Naive thymus-derived CD8-positive, alpha-beta T cell (primary cell): ENCODE data around the gene ENC1. TPM values are rescaled to one million over a fixed set of nuclear protein-coding genes. Genes with fewer than 3 reads are reported as not detected.
A peak's percentile ranks its signal among the peaks of the same experiment; 100 is the strongest.

ENCODE experiments used
- ATAC-seq, 2 donors: fragments of 150-1000 bp; cut with Tn5 transposase in 1 of 2; sonication (Bioruptor Pico), chemical (Tn5 transposase) in 1 of 2; 1 replicate in 1 of 2; 2 replicates in 1 of 2; pipeline ENCODE4 v1.10.0; 2021; ENCODE audit warnings: mild to moderate bottlenecking in 2 of 2, moderate library complexity in 2 of 2
- POLR2A ChIA-PET: fragments of 350-600 bp; sonication (Branson Sonifier 250); formaldehyde crosslinking; loops from one replicate; lab custom pipeline; 2021; ENCODE audit warnings: antibody characterized with exemption; lab: Charles Lee
- DNase-seq, 10 donors: peaks; one replicate each; pipeline versions ENCODE4 v3.0.0 to v3.0.0-alpha.2; 2020 to 2022
- H3K27ac Mint-ChIP-seq, 10 donors: one replicate each; pipeline ENCODE4 v1.8.0; 2020 to 2022; ENCODE audit warnings: mild to moderate bottlenecking in 10 of 10, mixed read lengths in 10 of 10, moderate library complexity in 4 of 10, inconsistent platforms in 1 of 10
- H3K27me3 Mint-ChIP-seq, 5 donors: one replicate each; pipeline ENCODE4 v1.8.0; 2021 to 2022; ENCODE audit warnings: mixed read lengths in 5 of 5
- H3K36me3 Mint-ChIP-seq, 3 donors: one replicate each; pipeline ENCODE4 v1.8.0; 2020 to 2022; ENCODE audit warnings: mixed read lengths in 3 of 3, mild to moderate bottlenecking in 2 of 3, inconsistent platforms in 1 of 3
- H3K4me1 Mint-ChIP-seq, 4 donors: one replicate each; pipeline ENCODE4 v1.8.0; 2021 to 2022; ENCODE audit warnings: mixed read lengths in 4 of 4
- H3K4me3 Mint-ChIP-seq, 10 donors: one replicate each; pipeline ENCODE4 v1.8.0; 2020 to 2022; ENCODE audit warnings: mild to moderate bottlenecking in 10 of 10, mixed read lengths in 10 of 10, moderate library complexity in 6 of 10, inconsistent platforms in 1 of 10
- H3K9me3 Mint-ChIP-seq, 9 donors: one replicate each; pipeline ENCODE4 v1.8.0; 2020 to 2022; ENCODE audit warnings: mixed read lengths in 9 of 9, mild to moderate bottlenecking in 3 of 9, inconsistent platforms in 1 of 9, moderate library complexity in 1 of 9
- polyA plus RNA-seq, 3 donors: library from polyadenylated mRNA; unstranded; fragments of 300-500 nt; fragmentation: Illumina TruSeq; gene quantifications; one replicate each; pipeline ENCODE4 v1.2.3, GENCODE V29; 2021
- total RNA-seq, 8 experiments: library from RNA in 2 of 8; stranded (reverse) in 2 of 8; gene quantifications; one replicate each; pipeline ENCODE4 v1.2.3 and lab custom pipeline; 2021 to 2026

Gene ENC1
- total and polyA plus RNA-seq, 5 experiments from 2014 or later, result 0.05 to 6.4 (median 0.78) TPM; not detected in 1

DNA sequence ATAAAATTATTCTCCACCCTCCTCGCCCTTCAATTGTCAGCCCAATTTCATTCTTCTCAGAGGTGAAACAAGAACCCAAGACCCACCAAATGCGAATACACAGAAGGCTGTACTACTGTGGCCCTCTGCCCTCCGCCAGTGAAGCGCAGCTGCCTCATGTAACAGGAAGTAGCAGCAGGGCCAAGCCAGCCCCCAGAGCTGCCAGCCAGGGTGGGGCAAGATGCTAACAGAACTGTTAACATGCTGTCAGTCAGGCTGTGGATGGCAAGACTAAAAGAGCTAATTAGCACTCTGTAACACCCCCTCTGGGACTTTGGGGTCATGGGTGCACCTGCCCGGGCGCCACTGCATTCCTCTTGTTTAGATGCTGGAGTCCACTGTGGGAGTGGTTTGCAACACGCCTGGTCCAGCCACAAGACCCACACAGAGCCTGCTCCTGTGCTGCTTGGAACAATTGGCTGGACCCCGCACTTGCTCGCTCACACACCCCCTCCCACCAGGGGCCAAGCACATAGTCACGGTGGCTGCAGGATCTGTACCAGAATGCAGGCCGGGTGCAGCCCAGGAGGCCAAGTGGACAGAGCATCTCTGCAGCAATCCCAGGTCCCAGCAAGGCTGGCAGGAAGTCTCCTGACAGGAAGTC lies 30.0 kb upstream of the ENC1 start:
- Mint-ChIP-seq H3K4me1 (no peaks in the 10 kb centered on the region), H3K27ac (no peak overlapping the region), H3K27me3 (peaks cover 4 to 16% (median 9%) of the 10 kb centered on the region in 5 donors), H3K4me3 (no peak overlapping the region), H3K36me3 (no peaks in the 10 kb centered on the region), H3K9me3 (peaks cover 0 to 4% (median 0%) of the 10 kb centered on the region in 9 donors)
- POLR2A ChIA-PET, result no interaction called here
- DNase-seq, result no peak
- ATAC-seq, result no peak

DNA sequence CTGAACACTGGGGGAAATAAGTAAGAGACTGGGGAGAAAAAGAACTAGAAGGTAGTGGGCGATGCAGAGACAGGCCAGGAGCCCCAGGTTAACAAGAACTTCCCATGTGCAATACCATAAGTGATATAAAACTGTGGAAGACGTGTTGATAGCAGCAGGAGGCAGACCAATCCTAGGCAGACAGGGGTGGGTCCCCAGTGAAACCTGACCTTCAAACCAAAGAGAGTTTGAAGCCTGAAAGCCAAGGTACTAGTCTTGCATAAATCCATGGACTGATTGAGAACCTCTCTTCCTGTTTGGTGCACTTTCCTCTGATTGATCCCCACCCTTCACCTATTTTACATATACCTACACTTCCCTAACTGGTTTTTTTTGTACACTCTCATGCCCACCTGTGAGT lies 29.3 kb upstream of the ENC1 start:
- H3K27ac Mint-ChIP-seq, result no peak overlapping the region
- H3K27me3 Mint-ChIP-seq, result peaks cover 8 to 14% (median 9%) of the 10 kb centered on the region in 5 donors
- no peak for ATAC-seq
- H3K9me3 Mint-ChIP-seq, result peaks cover 0 to 4% (median 0%) of the 10 kb centered on the region in 9 donors
- POLR2A ChIA-PET, result no interaction called here
- H3K4me3 Mint-ChIP-seq, result no peak overlapping the region
- no peaks in the 10 kb centered on the region for H3K4me1 Mint-ChIP-seq
- H3K36me3 Mint-ChIP-seq, result no peaks in the 10 kb centered on the region
- no peak for DNase-seq

DNA sequence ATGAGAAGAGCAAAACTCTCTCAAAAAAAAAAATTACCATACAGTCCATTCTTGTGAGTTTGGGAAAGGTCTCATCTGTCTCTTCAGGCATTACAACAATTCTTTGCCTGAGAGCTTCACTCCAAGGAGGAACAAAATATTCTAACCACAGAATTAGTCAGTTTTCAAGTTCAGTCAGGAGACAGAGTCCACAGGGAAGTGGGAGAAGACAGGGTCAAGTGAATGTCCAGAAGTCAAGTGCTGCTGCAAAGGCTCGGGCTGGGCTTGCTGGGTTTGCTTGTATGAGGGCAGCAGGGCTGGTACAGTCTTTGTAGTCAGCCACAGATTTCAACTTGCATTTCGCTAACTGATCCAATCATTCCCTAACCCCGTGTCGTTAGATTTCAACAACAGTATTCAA lies 26.9 kb upstream of the ENC1 start:
- Mint-ChIP-seq H3K27ac (no peak overlapping the region), H3K36me3 (no peaks in the 10 kb centered on the region), H3K27me3 (peaks cover 8 to 16% (median 13%) of the 10 kb centered on the region in 5 donors), H3K9me3 (peaks cover 0 to 4% (median 0%) of the 10 kb centered on the region in 9 donors), H3K4me3 (no peak overlapping the region), H3K4me1 (no peaks in the 10 kb centered on the region)
- no peak for DNase-seq
- ATAC-seq, result no peak
- POLR2A ChIA-PET, result no interaction called here

DNA sequence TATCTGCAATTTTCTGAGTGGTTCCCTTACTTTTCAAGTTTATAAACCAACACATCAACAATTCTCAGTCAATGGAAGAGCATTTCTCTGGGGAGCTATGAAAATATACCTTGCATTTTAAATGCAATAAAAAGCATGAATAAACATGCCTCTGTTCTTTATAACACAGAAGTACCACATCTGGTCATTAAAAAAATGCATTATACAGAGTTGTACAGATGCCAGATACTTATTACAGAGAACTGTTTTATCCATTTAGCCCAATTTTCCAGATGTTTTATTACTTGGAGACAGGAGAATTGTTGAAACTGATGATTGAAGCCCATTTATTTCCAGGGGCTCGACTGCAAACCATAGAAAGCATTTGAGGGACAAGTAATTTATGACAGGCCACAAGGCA lies 25.3 kb upstream of the ENC1 start:
- Mint-ChIP-seq H3K4me3 (no peak overlapping the region), H3K27me3 (peaks cover 7 to 21% (median 12%) of the 10 kb centered on the region in 5 donors), H3K27ac (no peak overlapping the region), H3K36me3 (no peaks in the 10 kb centered on the region), H3K9me3 (peaks cover 0 to 4% (median 0%) of the 10 kb centered on the region in 9 donors), H3K4me1 (no peaks in the 10 kb centered on the region)
- ATAC-seq (no peak), DNase-seq (no peak)
- POLR2A ChIA-PET, result no interaction called here

DNA sequence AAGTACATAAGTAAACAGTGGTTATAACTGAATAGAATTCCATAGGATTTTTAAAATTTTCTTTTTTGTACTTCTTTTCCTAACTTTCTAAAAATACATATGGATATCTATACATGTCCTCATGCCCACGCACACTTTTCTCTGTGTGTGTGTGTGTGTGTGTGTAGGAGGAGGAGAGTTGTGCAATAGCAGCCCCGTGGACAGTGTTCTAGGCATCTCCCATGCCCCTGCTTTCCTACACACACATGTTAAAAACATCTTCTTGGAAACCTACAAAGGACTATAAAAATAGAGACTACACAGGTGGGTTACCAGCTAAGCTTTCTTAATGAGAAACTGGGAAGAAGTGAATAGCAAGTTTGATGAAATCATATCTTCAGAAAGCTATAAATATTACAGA lies 24.7 kb upstream of the ENC1 start:
- Mint-ChIP-seq H3K9me3 (peaks cover 0 to 4% (median 0%) of the 10 kb centered on the region in 9 donors), H3K36me3 (no peaks in the 10 kb centered on the region), H3K4me3 (no peak overlapping the region), H3K27ac (no peak overlapping the region), H3K27me3 (peaks cover 10 to 26% (median 14%) of the 10 kb centered on the region in 5 donors), H3K4me1 (no peaks in the 10 kb centered on the region)
- POLR2A ChIA-PET, result no interaction called here
- ATAC-seq, result no peak
- no peak for DNase-seq

DNA sequence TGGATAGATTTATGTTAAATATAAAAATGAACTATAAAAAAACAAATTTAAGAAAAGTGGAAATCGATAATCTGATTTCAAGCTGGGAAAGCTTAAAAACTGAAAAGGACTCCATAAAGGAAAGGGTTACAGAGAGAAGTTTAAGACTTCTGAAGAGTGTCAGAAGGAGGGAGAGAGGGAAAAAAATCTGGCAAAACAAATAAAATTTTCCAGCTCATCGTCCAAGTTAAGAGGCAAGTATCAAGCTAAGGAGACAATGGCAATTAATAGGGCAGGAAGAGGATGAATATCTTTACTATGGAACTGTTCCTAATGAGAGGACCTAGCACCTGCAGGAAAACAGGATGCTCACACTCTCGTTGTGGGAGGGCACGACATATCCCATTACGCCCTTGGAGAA lies 24.0 kb upstream of the ENC1 start:
- DNase-seq, result no peak
- Mint-ChIP-seq H3K4me3 (no peak overlapping the region), H3K9me3 (peaks cover 0 to 2% (median 0%) of the 10 kb centered on the region in 9 donors), H3K4me1 (no peaks in the 10 kb centered on the region), H3K27ac (no peak overlapping the region), H3K27me3 (peaks cover 9 to 33% (median 13%) of the 10 kb centered on the region in 5 donors), H3K36me3 (no peaks in the 10 kb centered on the region)
- POLR2A ChIA-PET, result no interaction called here
- no peak for ATAC-seq

DNA sequence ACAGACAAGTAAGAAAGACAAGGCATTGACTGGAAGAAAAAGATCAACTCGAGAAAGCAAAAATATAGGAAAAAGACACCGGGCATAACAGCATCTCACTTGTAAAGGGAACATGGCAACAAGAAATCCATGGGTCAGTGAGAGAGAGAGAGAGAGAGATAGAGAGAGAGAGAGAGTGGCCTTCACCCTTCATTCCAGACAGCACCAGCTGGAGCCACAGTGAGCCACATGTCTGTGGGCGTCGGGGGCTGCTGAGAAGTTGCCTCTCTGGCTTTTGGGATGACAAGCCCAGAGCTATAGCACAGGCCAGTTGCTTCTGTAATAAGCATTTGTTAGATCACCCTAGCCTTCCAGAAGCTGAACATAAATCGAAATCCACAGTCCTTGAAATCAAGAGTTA lies 20.3 kb upstream of the ENC1 start:
- POLR2A ChIA-PET, result no interaction called here
- H3K36me3 Mint-ChIP-seq, result no peaks in the 10 kb centered on the region
- no peaks in the 10 kb centered on the region for H3K4me1 Mint-ChIP-seq
- peaks cover 10 to 53% (median 23%) of the 10 kb centered on the region in 5 donors for H3K27me3 Mint-ChIP-seq
- H3K27ac Mint-ChIP-seq, result no peak overlapping the region
- H3K4me3 Mint-ChIP-seq, result no peak overlapping the region
- no peak for DNase-seq
- ATAC-seq, result no peak
- H3K9me3 Mint-ChIP-seq, result no peaks in the 10 kb centered on the region

DNA sequence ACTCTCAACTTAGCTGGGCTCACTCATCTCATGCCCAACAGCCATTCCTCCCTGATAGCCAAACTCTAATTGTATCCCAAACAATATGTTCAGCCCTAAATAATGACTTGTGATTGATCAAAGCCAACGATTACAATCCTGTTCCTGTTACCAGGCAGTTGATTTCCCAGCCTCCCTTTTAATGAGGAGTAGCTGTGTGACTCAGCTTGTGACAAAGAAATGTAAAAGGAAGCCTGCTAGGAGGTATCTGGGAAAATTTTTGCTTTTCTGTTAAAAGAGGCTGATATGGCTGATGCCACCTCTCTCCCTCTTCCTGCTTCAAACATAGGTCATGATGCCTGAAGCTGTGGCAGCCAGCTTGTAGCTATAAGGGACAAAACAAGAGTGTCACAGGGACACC lies 19.6 kb upstream of the ENC1 start:
- H3K4me3 Mint-ChIP-seq, result no peak overlapping the region
- no peaks in the 10 kb centered on the region for H3K36me3 Mint-ChIP-seq
- no peaks in the 10 kb centered on the region for H3K4me1 Mint-ChIP-seq
- H3K27ac Mint-ChIP-seq, result no peak overlapping the region
- H3K27me3 Mint-ChIP-seq, result peaks cover 10 to 53% (median 23%) of the 10 kb centered on the region in 5 donors
- DNase-seq (no peak), ATAC-seq (no peak)
- H3K9me3 Mint-ChIP-seq, result no peaks in the 10 kb centered on the region
- POLR2A ChIA-PET, result no interaction called here

DNA sequence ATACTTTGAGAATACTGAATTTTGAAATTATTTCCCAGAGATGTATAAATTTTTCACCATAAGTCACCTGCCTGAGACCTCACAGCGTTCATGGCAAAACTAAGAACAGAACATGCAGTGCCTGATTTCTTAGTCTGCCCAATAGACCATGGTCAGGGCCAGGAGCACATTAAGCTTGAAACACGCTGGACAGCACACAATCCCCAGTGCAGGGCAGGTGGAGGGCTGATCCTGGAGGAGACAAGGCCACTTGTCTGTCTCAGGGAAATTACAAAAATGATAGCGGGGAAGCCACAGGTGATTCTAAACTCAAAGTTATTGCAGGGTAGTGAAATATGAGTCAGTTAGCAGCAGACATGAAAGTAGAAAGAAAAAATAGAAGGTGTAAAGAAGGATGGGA lies 18.6 kb upstream of the ENC1 start:
- H3K9me3 Mint-ChIP-seq, result no peaks in the 10 kb centered on the region
- ATAC-seq, result no peak
- H3K4me1 Mint-ChIP-seq, result no peaks in the 10 kb centered on the region
- H3K36me3 Mint-ChIP-seq, result no peaks in the 10 kb centered on the region
- peaks cover 10 to 53% (median 20%) of the 10 kb centered on the region in 5 donors for H3K27me3 Mint-ChIP-seq
- peak overlapping the region in 1 of 10 donors; percentile 81 for H3K27ac Mint-ChIP-seq
- H3K4me3 Mint-ChIP-seq, result no peak overlapping the region
- POLR2A ChIA-PET, result no interaction called here
- no peak for DNase-seq

DNA sequence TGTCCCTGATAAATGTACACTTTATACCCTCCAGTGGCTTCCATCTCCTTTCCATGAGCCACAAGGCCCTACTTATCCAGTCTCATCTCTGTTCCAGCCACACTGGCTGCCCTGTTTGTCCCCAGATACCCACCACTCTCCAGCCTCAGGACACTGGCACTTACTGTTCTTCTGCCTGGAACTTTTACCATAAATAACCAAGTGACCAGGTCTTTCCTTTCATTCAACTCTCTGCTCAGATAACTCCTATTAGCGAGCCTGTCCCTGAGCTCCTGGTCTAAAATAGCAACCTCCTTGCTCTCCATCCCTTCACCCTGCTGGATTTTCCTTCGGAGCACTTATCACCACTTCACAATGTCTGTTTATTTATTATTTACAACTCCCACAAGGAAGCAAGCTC lies 16.6 kb upstream of the ENC1 start:
- POLR2A ChIA-PET, result no interaction called here

DNA sequence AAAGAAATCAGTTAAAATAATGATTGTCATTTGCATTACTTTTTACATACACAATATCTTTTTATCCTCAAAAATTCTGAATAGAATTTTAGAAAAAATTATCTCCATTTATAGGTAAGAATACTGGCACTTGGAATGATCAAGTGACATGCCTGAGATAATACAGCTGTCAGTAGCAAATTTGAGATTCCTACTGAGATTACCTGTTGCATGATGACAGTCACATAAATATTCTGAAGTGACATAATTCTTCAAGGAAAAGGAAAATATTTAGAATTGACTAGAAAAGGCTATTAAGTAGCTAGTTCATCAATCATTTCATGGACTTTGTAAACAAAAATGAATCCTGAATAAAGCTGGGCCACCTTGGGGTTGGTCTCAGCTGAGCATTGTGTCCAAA lies 15.2 kb upstream of the ENC1 start:
- Mint-ChIP-seq H3K36me3 (no peaks in the 10 kb centered on the region), H3K4me3 (no peak overlapping the region), H3K27me3 (peaks cover 6 to 32% (median 11%) of the 10 kb centered on the region in 5 donors), H3K4me1 (no peaks in the 10 kb centered on the region), H3K9me3 (no peaks in the 10 kb centered on the region), H3K27ac (no peak overlapping the region)
- POLR2A ChIA-PET, result no interaction called here
- DNase-seq (no peak), ATAC-seq (no peak)

More for the DNA sequence above, 16.6 kb upstream of the ENC1 start:
- DNase-seq (no peak), ATAC-seq (no peak)
- H3K9me3 Mint-ChIP-seq, result no peaks in the 10 kb centered on the region
- no peaks in the 10 kb centered on the region for H3K36me3 Mint-ChIP-seq
- H3K27ac Mint-ChIP-seq, result no peak overlapping the region
- no peak overlapping the region for H3K4me3 Mint-ChIP-seq
- no peaks in the 10 kb centered on the region for H3K4me1 Mint-ChIP-seq
- peaks cover 10 to 44% (median 17%) of the 10 kb centered on the region in 5 donors for H3K27me3 Mint-ChIP-seq

DNA sequence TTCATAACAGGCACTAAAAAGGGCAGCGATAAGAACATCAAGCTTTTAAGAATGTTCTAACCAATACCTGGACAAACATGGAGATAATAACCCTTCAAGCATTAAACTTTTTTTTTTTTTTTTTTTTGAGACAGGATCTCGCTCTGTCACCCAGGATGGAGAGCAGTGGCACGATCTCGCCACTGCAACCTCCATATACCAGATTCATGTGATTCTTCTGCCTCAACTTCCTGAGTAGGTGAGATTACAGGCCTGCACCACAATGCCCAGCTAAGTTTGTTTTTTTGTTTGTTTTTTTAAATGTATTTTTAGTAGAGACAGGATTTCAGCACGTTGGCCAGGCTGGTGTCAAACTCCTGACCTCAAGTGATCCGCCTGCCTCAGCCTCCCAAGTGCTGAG lies 14.7 kb upstream of the ENC1 start:
- POLR2A ChIA-PET, result no interaction called here
- no peaks in the 10 kb centered on the region for H3K4me1 Mint-ChIP-seq
- H3K9me3 Mint-ChIP-seq, result no peaks in the 10 kb centered on the region
- DNase-seq (no peak), ATAC-seq (no peak)
- peaks cover 6 to 26% (median 10%) of the 10 kb centered on the region in 5 donors for H3K27me3 Mint-ChIP-seq
- no peak overlapping the region for H3K27ac Mint-ChIP-seq
- H3K36me3 Mint-ChIP-seq, result no peaks in the 10 kb centered on the region
- H3K4me3 Mint-ChIP-seq, result no peak overlapping the region

DNA sequence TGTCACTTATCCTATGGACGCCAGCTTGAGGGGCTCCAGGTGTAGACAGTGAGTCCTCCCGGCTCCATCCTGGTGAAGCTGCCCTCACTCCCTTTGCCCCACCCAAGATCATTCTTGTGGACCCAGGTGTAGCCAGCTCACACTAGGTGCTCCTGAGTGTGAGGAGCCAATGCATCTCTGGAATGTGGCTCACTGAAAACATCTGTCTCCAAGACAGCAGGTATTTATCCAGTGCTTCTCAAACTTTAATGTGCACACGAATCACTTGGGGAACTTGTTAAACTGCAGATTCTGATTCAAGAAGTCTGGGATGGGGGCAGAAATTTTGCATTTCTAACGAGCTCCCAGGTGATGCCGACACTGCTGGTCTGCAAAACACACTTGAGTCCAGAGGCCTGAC lies 13.5 kb upstream of the ENC1 start:
- H3K27ac Mint-ChIP-seq, result no peak overlapping the region
- POLR2A ChIA-PET, result no interaction called here
- no peaks in the 10 kb centered on the region for H3K9me3 Mint-ChIP-seq

DNA sequence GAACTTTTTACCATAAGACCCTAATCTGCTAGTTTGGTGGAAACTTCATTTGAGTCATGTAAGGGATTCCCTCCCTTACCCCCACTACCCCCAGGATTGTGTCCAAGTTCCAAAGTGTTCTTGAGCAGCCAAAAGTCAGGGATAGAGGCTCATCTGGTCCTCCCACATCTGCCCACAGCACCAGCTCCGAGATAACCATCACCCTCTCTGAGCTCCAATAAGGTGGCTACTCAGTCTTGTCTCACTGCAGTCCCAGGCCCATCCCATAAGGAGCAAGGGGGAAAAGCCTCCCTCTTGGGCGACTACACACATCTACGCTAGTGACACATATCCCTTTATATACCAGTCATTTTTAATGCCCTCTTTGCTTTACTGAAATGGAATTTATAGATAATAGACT lies 12.0 kb upstream of the ENC1 start:
- no peaks in the 10 kb centered on the region for H3K4me1 Mint-ChIP-seq
- no peak for ATAC-seq
- H3K9me3 Mint-ChIP-seq, result no peaks in the 10 kb centered on the region
- H3K36me3 Mint-ChIP-seq, result no peaks in the 10 kb centered on the region
- DNase-seq, result no peak
- H3K27ac Mint-ChIP-seq, result no peak overlapping the region
- H3K4me3 Mint-ChIP-seq, result no peak overlapping the region
- POLR2A ChIA-PET, result no interaction called here
- H3K27me3 Mint-ChIP-seq, result peaks cover 4 to 12% (median 7%) of the 10 kb centered on the region in 5 donors

More for the DNA sequence above, 13.5 kb upstream of the ENC1 start:
- H3K27me3 Mint-ChIP-seq, result peaks cover 4 to 14% (median 7%) of the 10 kb centered on the region in 5 donors
- ATAC-seq (no peak), DNase-seq (no peak)
- H3K4me3 Mint-ChIP-seq, result no peak overlapping the region
- no peaks in the 10 kb centered on the region for H3K4me1 Mint-ChIP-seq
- no peaks in the 10 kb centered on the region for H3K36me3 Mint-ChIP-seq
